ENCODE results near the gene COLQ. TPM values are rescaled to one million over a fixed set of nuclear protein-coding genes. Genes with fewer than 3 reads are reported as not detected.
A peak's percentile ranks its signal among the peaks of the same experiment; 100 is the strongest.

Gene COLQ
- total RNA-seq, 1 experiment from 2014 or later = 1.3 TPM

DNA sequence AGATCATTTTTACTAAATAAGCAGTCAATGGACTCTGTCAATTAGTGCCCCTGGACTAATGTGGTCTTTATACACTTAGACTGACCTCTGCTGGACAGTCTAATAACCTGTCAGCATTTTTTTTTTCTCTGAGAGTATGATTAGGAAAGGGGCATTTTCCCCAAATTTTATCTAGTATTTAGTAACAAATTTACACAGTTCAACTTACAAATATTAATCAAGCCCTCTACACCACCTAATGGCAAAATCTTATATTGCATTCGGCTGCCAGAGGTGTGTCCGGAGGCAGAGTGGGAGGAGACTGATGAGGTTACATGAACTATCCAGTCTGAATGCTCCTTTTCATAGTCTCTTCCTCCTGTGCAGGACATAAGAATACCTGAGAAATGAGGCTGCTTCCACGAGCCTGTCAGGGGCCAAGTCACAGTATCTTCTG lies 36.0 kb upstream of the COLQ start:
- peak; percentile 75 for DNase-seq
- CTCF ChIA-PET = interaction anchor here (0.5 to 0.6 kb wide), 2 partner anchors 9 to 74 kb away, joined by 3 read pairs; no protein-coding TSS in a partner anchor
- intact Hi-C loops (cut with micrococcal nuclease; ENCODE audit: unreplicated experiment) = loop anchor here (1.0 to 10.0 kb wide), 3 partner anchors 130 to 355 kb away; partner anchors contain the start of genes EAF1 and METTL6
- Mint-ChIP-seq H3K27me3 (ENCODE audit: unreplicated experiment) (no peaks in the 10 kb centered on the region), H3K9me3 (ENCODE audit: low read depth, unreplicated experiment) (no peaks in the 10 kb centered on the region), H3K27ac (ENCODE audit: unreplicated experiment) (no peak overlapping the region), H3K4me3 (ENCODE audit: low read depth, unreplicated experiment) (no peak overlapping the region), H3K36me3 (ENCODE audit: insufficient read depth, unreplicated experiment) (no peaks in the 10 kb centered on the region), H3K4me1 (ENCODE audit: low read depth, unreplicated experiment) (no peaks in the 10 kb centered on the region)
- no TSS peak for BruUV-seq (replicated peaks)
- TF ChIP-seq, protein P1, sequence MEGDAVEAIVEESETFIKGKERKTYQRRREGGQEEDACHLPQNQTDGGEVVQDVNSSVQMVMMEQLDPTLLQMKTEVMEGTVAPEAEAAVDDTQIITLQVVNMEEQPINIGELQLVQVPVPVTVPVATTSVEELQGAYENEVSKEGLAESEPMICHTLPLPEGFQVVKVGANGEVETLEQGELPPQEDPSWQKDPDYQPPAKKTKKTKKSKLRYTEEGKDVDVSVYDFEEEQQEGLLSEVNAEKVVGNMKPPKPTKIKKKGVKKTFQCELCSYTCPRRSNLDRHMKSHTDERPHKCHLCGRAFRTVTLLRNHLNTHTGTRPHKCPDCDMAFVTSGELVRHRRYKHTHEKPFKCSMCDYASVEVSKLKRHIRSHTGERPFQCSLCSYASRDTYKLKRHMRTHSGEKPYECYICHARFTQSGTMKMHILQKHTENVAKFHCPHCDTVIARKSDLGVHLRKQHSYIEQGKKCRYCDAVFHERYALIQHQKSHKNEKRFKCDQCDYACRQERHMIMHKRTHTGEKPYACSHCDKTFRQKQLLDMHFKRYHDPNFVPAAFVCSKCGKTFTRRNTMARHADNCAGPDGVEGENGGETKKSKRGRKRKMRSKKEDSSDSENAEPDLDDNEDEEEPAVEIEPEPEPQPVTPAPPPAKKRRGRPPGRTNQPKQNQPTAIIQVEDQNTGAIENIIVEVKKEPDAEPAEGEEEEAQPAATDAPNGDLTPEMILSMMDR (IDR thresholded peaks at IDR 0.05; ENCODE audit: unreplicated experiment) = peak; percentile 38

DNA sequence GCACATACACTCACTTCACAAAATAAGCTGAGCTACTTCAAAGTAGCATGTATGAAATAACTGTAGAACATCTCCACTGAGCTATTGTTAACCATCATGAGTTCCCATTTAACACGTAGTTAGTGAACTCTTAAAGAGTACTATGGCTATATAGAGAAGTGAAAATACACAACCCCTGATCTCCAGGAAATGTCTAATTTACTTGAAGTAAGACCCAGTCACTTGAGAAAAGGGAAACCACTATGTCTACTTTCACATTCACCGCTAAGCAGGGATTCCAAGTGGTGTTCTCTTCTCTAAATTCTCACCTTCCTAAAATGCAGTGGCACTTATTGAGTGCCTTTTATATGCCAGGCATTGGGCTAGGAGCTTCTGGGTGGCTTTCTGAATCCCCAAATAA lies 35.0 kb upstream of the COLQ start:
- Mint-ChIP-seq H3K36me3 (ENCODE audit: insufficient read depth, unreplicated experiment) (no peaks in the 10 kb centered on the region), H3K27me3 (ENCODE audit: unreplicated experiment) (no peaks in the 10 kb centered on the region), H3K9me3 (ENCODE audit: low read depth, unreplicated experiment) (no peaks in the 10 kb centered on the region), H3K4me3 (ENCODE audit: low read depth, unreplicated experiment) (no peak overlapping the region), H3K27ac (ENCODE audit: unreplicated experiment) (no peak overlapping the region), H3K4me1 (ENCODE audit: low read depth, unreplicated experiment) (no peaks in the 10 kb centered on the region)
- no TSS peak for BruUV-seq (replicated peaks)
- CTCF ChIA-PET = no interaction called here
- intact Hi-C loops (cut with micrococcal nuclease; ENCODE audit: unreplicated experiment) = loop anchor here (5.0 to 10.0 kb wide), 2 partner anchors 129 to 312 kb away; partner anchors contain the start of genes EAF1 and METTL6
- no peak for DNase-seq
- TF ChIP-seq, protein P1 (IDR thresholded peaks at IDR 0.05; ENCODE audit: unreplicated experiment) = no peak

DNA sequence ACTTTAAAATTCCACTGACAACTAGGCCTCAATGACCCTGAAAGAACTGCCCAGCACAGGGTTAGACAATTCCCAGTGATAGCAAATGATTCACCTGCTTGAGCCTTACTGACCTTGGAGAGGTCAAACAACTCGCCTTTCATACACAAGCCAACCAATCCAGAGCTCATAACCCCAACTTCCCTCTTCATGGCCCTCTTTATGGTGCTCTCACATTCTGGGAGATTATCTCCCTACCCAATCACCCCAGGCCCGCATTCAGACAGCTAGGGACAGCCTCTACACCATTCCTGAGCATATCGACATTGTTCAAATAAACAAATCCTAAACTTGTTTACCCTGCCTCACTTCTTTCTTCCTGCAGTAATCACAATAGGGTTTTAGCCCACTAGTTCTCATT lies 32.2 kb upstream of the COLQ start:
- CTCF ChIA-PET = no interaction called here
- no peaks in the 10 kb centered on the region for H3K4me1 Mint-ChIP-seq (ENCODE audit: low read depth, unreplicated experiment)
- no TSS peak for BruUV-seq (replicated peaks)
- no peak overlapping the region for H3K27ac Mint-ChIP-seq (ENCODE audit: unreplicated experiment)
- DNase-seq = no peak
- TF ChIP-seq, protein P1 (IDR thresholded peaks at IDR 0.05; ENCODE audit: unreplicated experiment) = no peak
- intact Hi-C loops (cut with micrococcal nuclease; ENCODE audit: unreplicated experiment) = loop anchor here (10.0 kb wide), 1 partner anchor 309 kb away; no protein-coding TSS in a partner anchor
- H3K27me3 Mint-ChIP-seq (ENCODE audit: unreplicated experiment) = no peaks in the 10 kb centered on the region
- no peaks in the 10 kb centered on the region for H3K9me3 Mint-ChIP-seq (ENCODE audit: low read depth, unreplicated experiment)
- H3K4me3 Mint-ChIP-seq (ENCODE audit: low read depth, unreplicated experiment) = no peak overlapping the region
- H3K36me3 Mint-ChIP-seq (ENCODE audit: insufficient read depth, unreplicated experiment) = no peaks in the 10 kb centered on the region

DNA sequence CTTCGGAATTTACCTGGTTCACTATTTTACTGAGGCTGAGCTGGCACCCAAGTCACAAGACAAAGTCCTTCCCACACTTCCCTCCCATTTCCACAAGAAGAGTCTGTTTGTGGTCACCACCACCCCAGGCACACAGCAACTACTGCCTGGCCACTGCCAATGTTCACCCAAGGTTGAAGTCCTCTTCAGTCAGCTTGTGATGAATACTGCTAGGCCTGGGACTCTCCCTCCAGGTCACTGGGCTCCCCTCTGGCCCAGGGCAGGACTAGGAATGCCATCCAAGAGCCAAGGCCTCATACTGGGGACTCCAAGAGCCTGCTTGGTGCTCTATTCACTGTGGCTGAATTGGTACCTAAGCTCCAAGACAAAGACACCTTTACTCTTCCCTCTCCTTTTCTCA lies 30.4 kb upstream of the COLQ start:
- intact Hi-C loops (cut with micrococcal nuclease; ENCODE audit: unreplicated experiment) = loop anchor here (10.0 kb wide), 1 partner anchor 307 kb away; no protein-coding TSS in a partner anchor
- Mint-ChIP-seq H3K4me3 (ENCODE audit: low read depth, unreplicated experiment) (no peak overlapping the region), H3K27me3 (ENCODE audit: unreplicated experiment) (no peaks in the 10 kb centered on the region), H3K27ac (ENCODE audit: unreplicated experiment) (no peak overlapping the region), H3K36me3 (ENCODE audit: insufficient read depth, unreplicated experiment) (no peaks in the 10 kb centered on the region), H3K9me3 (ENCODE audit: low read depth, unreplicated experiment) (peaks cover 1% of the 10 kb centered on the region), H3K4me1 (ENCODE audit: low read depth, unreplicated experiment) (no peaks in the 10 kb centered on the region)
- TF ChIP-seq, protein P1 (IDR thresholded peaks at IDR 0.05; ENCODE audit: unreplicated experiment) = no peak
- DNase-seq = no peak
- CTCF ChIA-PET = no interaction called here
- BruUV-seq (replicated peaks) = no TSS peak
